GM12872 (cell line): ENCODE measurements around the gene RIPPLY3.

Experiments used
- TF ChIP-seq, protein P1 (sequence below): IDR thresholded peaks from 3 replicates; pipeline ENCODE4 v1.5.1; 2011; ENCODE audit warnings: low read depth, mild to moderate bottlenecking, low read length, moderate library complexity; ENCODE audit not compliant: insufficient read depth

Gene RIPPLY3

DNA sequence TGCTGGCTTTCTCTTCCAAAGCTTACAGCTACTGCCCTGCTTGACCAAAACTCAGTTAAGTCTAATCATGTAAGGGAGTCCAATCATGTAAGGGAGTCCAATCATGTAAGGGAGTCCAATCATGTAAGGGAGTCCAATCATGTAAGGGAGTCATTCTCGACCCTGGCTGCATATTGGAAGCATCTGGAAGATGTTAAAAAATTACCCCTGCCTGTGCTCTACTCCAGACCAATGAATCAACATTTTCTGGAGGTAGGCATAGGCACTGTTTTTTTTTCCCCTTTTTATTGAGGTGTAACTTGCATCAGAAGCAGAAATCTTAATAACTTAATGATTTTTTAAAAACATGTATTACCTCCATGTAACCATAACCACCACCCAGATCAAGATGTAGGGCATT is 56.9 kb downstream of the RIPPLY3 start:
- TF ChIP-seq, protein P1, sequence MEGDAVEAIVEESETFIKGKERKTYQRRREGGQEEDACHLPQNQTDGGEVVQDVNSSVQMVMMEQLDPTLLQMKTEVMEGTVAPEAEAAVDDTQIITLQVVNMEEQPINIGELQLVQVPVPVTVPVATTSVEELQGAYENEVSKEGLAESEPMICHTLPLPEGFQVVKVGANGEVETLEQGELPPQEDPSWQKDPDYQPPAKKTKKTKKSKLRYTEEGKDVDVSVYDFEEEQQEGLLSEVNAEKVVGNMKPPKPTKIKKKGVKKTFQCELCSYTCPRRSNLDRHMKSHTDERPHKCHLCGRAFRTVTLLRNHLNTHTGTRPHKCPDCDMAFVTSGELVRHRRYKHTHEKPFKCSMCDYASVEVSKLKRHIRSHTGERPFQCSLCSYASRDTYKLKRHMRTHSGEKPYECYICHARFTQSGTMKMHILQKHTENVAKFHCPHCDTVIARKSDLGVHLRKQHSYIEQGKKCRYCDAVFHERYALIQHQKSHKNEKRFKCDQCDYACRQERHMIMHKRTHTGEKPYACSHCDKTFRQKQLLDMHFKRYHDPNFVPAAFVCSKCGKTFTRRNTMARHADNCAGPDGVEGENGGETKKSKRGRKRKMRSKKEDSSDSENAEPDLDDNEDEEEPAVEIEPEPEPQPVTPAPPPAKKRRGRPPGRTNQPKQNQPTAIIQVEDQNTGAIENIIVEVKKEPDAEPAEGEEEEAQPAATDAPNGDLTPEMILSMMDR, result no peak

DNA sequence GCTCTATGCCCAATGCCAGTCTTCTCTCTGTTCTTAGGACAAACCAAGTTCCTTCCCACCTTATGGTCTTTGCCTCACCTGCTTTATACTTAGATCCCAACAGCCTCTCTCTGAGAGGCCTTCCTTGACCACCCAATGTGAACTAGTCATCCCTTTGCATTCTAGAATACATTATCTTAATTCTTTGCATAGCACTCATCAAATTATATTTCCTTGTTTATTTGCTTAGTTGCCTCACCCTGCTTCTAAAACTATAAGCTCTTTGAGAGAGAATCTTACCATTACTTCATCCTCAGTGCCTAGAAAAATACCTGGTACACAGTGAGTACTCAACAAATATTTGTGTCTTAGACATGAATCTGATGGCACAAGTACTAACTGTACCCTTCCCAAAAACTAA is 58.3 kb downstream of the RIPPLY3 start:
- TF ChIP-seq, protein P1, result no peak

DNA sequence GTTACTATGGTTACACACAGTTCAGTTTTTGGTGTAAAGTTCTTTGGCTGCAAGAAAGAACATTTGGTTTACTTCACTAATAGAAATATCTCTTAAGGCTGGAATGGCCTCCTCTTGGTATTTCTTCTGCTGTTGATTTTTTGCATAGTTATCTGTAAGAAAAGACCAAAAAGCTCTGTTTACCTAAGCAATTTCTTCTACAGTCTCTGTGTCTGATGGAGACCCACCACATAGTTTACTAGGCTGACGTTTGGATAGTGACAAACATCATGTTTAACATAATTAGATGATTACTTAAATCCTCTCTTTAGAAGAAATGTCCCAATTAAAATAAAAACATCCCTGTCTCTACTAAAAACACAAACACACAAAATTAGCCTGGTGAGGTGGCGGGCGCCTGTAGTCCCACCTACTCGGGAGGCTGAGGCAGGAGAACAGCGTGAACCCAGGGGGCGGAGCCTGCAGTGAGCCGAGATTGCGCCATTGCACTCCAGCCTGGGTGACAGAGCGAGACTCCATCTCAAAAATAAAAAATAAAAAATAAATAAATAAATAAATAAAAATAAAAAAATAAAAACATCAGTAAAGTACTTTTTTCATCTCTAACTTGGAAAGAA is 59.2 kb downstream of the RIPPLY3 start:
- TF ChIP-seq, protein P1, result no peak
